Measurements from ENCODE around the gene FKBP8.

Gene FKBP8

DNA sequence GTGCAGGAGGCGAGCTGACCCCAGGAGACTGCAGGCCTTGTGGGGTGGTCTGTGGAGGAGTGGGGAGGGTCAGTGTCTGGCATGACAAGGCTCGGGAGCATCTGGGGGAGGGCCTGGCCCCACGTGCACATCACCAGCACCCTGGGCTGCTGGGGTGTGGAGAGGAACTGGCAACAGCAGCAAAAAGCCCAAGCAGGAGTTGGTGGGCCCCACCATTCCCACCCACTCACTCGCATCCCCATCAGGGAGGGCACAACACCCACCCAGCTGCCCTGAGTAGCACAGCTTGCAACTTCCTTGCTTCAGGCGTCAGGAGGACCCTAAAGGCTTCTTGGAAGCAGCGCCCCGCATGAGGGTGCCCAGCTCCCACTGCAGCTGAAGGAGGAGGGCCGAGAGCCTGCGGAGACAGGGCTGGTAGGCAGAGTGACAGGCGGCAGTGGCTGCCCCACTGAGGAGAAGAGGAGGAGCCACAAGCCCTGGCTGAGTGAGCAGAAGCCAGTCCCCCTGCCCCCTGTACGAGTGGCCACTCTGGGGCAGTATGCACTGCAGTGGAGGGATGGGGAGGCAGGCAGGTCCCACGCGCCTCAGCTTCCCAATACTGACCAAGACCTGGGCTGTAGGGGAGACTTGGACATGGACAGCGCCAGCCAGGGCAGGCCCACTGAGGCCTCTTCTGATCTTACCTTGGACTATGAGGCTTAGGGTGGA is 48.0 kb downstream of the FKBP8 start:
- intact Hi-C loops (cut with DNase I) = no loop called here
- no peak for DNase-seq

DNA sequence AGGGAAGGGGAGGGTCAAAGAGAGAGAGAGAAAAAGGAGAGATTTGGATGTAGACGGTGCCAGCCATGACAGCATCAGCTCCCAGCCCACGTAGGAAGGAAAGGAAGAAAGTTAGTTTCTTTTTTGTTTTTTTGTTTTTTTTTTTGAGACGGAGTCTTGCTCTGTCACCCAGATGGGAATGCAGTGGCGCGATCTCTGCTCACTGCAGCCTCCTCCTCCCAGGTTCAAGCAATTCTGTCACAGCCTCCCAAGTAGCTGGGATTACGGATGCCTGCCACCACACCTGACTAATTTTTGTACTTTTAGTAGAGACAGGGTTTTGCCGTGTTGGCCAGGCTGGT is 49.1 kb downstream of the FKBP8 start:
- DNase-seq = no peak
- intact Hi-C loops (cut with DNase I) = no loop called here

GRCh38 chr19:18493440-18494266 is 49.7 kb downstream of the FKBP8 start:
- intact Hi-C loops (cut with DNase I) = no loop called here
- no peak for DNase-seq

DNA sequence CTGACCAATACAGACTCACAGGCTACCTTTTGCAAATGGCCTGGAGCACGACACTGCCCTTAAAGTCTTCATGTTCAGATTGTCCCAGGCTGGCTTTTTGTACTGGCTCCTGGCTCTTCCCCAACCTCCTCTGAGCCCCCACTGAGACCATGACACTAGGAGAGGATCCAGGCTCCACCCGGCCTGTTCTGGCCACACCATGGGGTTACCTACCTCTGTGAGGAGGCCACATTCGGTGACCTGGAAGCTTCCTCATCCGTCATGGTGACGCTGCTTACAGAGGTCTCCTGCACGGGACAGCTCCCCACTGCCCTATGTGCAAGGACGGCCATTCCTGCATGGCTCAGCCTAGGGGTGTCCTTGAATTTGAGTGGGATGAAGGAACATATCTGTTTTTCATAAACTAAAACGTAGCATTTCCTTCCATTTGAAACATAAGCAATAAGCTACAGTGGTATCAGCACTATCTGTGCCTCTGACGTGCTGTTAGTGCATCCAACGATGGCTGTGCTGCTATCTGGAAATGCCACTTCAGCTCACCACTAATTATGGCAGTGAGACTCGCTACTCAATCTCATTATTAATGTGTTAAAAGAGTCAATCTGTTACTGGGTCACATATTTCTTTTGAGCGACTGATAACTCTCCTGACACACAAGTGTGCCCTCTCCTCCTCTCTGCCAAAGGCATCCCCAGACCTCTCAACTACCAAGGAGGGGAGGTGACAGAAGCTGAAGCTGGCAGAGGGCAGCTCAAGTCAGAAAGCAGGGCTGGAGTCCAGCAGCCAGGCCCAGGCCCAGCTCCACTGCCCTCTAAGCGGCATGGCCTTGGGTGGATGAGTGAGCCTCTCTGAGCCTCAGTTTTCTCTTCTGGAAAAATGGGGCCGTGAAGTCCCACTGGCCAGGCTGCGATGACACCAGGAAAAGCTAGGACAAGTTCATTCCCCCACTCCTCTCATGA is 51.1 kb downstream of the FKBP8 start:
- DNase-seq = no peak
- intact Hi-C loops (cut with DNase I) = no loop called here

DNA sequence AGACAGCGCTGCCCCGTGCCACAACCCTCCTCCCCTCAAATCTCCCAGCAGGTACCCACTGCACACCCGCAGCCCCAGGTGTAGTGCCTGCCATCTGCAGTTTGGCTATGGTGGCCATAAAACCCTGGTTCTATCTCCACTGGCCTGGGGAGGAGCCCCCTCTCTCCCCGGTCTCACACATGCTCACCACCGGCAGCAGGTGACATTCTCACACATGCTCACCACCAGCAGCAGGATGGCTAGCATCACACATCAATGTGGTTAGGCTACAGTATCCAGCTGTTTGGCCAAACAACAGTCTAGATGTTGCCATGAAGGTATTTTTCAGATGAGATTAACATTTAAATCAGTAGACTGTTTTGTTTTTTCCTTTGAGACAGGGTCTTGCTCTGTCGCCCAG is 52.6 kb downstream of the FKBP8 start:
- intact Hi-C loops (cut with DNase I) = no loop called here
- no peak for DNase-seq

GRCh38 chr19:18489627-18490184 is 53.7 kb downstream of the FKBP8 start:
- no peak for DNase-seq

GRCh38 chr19:18488838-18489626 is 54.3 kb downstream of the FKBP8 start:
- intact Hi-C loops (cut with DNase I) = no loop called here
- DNase-seq = peak in 41 of 42 donors; percentile 46 to 92 (median 76)

More at GRCh38 chr19:18489627-18490184, 53.7 kb downstream of the FKBP8 start:
- intact Hi-C loops (cut with DNase I) = no loop called here

- intact Hi-C loops (cut with DNase I) = no loop called here
- peak in 39 of 42 donors; percentile 35 to 84 (median 65) for DNase-seq
Observed at GRCh38 chr19:18488403-18488723, 55.0 kb downstream of the FKBP8 start.

DNA sequence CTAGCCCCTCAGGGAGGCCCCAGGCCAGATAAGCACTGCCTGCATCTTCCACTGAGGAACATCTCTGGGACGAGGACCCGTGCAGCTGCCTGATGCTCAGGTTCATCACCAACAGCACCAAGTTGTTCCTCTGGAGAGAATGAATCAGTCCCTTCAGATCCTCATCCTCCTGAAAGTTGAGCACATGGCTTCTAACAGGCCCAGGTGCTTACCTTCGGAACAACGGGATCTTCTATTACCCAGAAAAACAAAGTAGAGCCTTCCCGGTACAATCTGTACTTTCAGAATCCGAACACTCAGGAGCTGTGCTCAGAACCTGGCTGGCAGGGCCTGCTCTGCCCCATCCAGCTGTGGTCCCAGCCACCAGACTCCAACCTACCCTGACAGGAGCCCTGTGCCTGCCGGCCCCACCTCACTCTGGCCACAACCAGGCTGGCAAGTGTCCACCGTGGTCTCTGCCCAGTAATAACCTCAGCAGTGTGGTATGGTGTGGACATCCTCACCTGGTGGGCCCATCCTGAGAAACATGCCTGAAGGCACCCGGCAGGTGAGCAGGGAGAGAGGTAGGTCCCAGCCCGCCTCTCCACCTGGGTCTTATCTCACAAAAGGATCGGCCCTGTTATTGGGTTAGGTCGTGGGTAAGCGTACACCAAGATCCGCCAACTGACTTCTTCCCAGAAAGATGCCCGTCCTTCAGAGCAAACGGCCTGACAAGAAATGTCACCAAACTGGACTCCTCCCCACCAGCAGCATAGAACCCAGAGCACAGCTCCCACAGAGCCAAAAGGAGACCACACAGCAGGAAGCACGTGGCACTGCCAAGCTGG is 55.6 kb downstream of the FKBP8 start:
- intact Hi-C loops (cut with DNase I) = no loop called here
- DNase-seq = peak in 11 of 42 donors; percentile 26 to 68 (median 54)

DNA sequence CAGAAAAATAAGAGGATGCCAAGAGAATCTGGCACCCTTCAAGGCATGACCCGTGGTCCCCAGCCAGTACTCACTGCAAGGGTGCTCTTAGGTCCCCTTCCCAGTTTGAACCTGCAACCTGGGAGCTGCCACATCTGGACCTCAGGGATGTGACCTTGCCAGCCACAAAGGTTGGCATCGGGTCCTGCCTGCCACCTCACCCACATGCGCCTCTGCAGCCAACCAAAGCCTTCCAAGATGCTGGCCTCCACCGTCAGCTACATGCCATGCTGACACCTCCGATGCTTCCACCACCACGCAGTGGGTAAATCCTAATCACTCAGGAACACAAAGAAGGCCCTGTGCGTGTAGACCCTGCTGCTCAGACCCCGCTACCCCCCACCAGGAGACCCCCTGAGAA is 56.6 kb downstream of the FKBP8 start:
- DNase-seq = no peak
- intact Hi-C loops (cut with DNase I) = no loop called here

- DNase-seq = no peak
Observed at GRCh38 chr19:18484992-18485391, 58.4 kb downstream of the FKBP8 start.

GRCh38 chr19:18483119-18483890 is 60.1 kb downstream of the FKBP8 start:
- intact Hi-C loops (cut with DNase I) = no loop called here
- DNase-seq = no peak

More at GRCh38 chr19:18484992-18485391, 58.4 kb downstream of the FKBP8 start:
- intact Hi-C loops (cut with DNase I) = no loop called here
